Bone marrow (tissue), 2 donors: ENCODE measurements around the gene OR2T35.
"Not testable (repeated sequence)": the region's sequence is repeated elsewhere in the genome, so short reads cannot be mapped to it uniquely, and the experiment has no call there.

Experiments used
- DNase-seq, 2 donors: peaks; one replicate each; lab custom pipeline; 2025; lab: John Stamatoyannopoulos, UW

Gene OR2T35, protein sequence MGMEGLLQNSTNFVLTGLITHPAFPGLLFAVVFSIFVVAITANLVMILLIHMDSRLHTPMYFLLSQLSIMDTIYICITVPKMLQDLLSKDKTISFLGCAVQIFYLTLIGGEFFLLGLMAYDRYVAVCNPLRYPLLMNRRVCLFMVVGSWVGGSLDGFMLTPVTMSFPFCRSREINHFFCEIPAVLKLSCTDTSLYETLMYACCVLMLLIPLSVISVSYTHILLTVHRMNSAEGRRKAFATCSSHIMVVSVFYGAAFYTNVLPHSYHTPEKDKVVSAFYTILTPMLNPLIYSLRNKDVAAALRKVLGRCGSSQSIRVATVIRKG

DNA sequence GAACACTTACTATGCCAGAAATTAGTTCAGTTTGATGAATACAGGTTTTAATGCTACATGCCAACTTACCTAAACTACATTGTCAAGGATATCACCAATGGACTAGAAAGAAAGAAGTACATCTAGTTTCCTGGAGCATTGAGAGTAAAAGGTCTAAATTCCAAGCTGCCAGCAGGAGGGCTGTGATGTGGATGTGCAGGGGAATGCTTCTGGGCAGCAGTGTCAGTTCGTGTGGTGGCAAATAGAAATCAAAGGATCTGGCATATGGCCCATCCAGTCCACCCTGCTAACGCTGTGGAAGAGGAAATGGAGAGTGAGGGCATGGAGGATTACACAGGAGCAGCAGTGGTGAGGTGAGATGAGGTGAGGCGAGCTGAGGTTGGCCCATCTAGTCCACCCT, at the start of gene OR2T35:
TSS of gene OR2T35 (minus strand) at position 101 of the 400 bp plus-strand sequence. CDS start 6,020 bp downstream, outside the sequence.
- DNase-seq = not testable (repeated sequence)

DNA sequence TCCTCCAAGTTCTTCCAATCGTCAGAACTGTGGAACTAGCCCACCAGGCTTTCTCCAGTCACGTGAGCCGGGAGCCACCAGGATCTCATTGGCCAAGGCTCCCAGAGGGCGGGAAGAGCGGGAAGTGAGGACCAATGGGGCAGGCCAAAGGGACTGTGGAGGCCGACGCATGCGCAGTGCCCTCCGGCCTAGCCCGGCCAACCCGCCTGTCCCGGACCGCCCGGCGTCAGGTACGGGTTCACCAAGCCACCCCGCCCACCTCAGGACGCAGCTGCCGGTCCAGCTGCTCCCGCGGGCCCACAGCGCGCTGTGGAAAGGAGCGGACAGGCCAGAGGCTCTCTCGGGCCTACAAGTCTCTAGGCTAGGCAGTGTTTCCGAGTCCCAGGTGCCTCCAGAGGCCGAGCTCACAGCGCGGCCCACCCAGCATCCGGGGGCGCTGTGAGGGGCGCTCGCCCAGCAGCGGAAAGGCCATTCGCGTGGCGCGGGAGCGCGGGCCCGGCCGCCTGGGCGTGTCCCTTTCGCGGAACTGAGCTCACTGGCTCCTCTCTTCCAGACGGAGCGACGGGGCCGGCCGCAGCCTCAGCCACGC, 46.6 kb upstream of the OR2T35 start:
- no peak for DNase-seq

DNA sequence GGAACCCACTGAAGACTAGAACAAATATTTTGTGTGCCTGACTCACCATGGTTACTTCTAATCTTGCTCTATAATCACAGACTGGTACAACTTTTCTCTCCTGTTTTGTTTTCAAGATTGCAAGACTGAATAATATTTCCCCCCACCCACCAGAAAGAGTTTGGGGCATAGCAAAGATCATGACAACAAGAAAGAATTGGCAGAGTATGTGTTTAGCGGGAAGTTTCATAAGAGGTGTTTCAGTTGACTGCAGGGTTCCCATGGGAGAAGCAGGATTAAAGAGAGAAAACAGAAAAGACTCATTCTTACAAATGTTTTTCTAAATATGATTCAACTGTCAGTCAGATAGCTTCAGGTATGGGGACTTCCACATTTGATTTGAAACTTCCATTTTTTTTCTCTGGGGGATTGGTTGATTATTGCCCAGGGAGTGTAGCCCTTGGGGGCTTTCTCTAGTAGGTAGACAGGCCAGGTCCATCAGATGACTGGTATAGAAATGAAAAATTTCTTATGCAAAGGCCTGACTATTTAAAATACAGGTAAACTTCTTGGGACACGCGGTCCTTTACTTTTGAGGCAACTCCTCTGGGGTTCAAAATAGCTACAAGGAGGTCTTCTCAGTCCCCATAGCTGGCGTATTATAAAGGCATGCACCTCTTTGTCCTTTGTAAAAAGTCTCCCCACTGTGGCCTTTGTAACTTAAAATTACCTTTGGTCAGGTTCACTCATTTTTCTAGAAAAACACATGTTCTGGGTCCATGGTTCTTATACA, 43.6 kb upstream of the OR2T35 start:
- DNase-seq = no peak

DNA sequence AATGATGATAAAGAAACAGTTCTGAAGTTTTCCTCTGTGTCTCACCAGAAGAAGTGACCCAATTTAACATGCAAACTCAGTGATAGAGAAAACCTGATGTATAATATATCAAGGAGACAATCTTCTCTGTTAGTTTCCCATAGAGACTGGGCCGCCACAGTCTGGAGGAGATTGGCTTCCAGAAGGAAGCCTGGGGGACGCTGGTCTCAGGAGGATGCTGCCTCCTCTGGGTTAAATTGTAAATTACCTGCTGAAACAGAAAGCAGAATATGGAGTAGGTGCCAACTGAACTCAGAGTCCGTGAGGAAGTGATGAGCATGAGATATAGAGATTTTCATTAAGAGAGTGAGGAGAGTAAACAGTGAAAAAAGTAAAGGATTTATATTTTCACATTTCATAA, 41.7 kb upstream of the OR2T35 start:
- DNase-seq = no peak

DNA sequence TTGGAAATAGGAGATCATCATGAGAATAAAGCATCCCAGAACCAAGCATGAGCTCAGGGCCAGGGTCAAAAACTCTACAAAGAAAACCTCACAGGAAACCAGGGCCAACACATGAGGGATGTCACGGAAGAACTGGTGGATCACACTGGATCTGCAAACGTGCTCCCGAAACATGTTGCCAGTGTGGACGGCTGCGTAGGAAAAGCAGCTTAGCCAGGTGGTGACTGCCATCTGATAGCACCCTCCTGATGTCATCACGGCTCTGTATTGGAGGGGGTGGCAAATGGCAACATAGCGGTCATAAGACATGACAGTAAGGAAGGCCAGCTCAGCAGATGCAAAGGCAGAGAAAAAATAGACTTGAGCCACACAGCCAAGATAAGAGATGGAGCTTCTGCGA, 36.6 kb upstream of the OR2T35 start:
- no peak for DNase-seq

DNA sequence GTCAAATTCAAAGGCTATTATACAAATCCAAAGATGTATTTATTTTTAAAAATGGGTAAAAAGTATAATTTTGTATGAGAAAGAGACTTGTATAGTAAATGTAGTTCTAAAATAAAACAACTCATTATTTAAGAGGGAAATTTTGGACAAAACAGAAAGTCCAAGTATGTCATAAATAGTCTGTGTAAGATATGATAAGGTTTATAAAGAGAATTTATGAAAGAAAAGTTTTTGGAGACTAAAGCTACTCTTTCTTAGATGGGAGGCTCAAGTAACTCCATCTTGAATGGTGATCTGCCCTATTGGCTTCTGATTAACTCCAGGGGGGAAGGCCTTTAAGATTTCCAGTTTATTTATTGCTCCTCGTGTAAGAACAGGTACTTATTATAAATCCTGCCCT, 24.9 kb upstream of the OR2T35 start:
- DNase-seq = no peak

DNA sequence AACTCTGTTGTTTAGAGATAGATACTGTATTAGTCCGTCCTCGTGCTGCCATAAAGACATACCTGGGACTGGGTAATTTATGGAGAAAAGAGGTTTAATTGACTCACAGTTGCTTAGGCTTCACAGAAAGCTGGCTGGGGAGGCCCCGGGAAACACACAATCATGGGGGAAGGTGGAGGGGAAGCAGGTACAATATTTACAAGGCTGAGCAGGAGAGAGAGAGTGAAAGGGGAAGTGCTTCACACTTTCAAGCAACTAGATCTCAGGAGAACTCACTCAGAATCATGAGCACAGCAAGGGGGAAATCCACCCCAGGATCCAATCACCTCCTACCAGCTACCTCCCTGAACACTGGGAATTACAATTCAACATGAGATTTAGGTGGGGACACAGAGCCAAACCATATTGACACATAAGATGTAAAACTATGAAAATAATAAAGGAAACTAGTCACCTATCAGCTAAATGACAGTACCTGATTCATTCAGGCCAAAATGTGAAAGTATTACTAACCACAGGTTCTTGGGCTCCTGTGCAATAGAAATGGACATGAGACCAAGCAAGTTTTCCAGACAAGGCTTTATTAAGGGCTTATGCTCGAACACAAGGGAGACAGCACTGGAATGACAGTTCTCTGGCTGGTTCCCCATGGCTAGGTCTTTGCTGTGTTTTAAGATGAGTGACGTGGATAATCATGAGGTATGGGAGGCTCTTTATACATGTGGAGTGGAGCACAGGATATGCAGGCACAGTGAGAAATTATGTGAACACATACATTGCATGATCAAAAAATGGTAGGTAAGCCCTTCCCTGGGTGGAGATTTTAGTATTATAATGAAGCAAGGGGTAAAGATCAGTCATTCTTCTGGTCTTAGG, 18.6 kb upstream of the OR2T35 start:
- not testable (repeated sequence) for DNase-seq

DNA sequence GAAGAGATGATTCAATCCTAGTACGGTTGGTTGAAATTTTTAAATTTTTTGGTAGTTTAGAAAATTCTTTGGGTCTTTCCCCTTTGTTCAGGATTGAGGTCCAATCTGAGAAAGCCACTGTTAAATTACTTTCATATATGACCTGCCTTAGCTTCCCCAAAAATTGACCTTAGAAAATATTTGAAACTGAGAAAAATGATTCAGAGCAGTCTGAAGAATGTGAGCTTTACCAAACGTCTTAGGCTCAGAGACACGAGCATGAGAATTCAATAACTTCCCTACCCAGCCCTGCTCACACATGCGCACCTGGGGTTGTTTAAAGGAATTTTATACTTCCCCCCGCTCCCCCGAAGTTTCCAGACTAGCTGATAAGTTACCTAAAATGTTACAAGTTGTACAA, 11.7 kb upstream of the OR2T35 start:
- DNase-seq = not testable (repeated sequence)

DNA sequence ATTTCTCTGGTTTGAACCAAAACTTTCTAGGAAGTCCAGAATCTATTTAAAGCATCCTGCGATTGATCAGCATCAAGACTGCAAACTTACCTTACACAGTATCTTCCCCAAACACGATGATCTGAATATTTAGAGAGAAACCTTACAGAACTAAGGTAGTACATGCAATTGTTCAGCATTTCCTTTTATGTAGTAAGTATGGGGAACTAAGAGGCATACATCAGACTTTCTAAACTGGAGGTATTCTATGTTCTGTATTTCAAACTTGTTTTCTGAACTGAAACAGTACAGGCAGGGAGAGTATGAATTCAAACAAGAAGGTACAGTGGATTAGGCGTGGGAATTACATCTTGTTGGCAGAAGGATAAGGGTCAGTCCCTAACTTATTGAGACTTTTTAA, 10.3 kb upstream of the OR2T35 start, which contains the start of gene OR2T27:
TSS of gene OR2T27 (minus strand) at position 175 of the 400 bp plus-strand sequence. CDS start 4,644 bp downstream, outside the sequence.
- not testable (repeated sequence) for DNase-seq

DNA sequence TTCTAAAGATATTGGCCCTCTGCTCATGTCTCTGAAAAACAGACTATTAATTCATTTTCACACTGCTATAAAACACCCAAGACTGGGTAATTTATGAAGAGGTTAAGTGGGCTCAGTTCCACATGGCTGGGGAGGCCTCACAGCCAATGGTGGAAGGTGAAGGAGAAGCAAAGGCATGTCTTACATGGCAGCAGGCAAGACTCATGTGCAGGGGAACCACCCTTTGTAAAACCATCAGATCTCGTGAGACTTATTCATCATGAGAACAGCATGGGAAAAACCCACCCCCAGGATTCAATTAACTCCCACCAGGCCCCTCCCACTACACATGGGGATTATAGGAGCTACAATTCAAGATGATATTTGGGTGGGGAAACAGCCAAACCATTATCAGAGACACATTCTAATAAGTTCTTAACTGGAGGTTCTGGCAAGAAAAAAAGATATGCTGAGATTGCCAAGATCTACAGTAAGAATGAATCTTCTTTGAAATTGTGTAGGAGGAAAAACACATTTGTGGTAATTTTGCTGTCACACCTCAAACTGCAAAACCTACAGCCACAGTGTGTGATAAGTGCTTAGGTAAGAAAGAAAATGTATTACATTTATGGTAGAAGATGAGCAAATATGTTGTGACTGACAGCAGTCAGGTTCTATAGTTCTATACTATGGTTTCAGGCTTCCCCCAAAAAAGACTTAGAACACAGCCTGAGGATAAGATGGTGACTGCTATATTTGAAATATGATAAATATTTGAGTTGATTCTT, 3.9 kb upstream of the OR2T35 start:
- DNase-seq = not testable (repeated sequence)

DNA sequence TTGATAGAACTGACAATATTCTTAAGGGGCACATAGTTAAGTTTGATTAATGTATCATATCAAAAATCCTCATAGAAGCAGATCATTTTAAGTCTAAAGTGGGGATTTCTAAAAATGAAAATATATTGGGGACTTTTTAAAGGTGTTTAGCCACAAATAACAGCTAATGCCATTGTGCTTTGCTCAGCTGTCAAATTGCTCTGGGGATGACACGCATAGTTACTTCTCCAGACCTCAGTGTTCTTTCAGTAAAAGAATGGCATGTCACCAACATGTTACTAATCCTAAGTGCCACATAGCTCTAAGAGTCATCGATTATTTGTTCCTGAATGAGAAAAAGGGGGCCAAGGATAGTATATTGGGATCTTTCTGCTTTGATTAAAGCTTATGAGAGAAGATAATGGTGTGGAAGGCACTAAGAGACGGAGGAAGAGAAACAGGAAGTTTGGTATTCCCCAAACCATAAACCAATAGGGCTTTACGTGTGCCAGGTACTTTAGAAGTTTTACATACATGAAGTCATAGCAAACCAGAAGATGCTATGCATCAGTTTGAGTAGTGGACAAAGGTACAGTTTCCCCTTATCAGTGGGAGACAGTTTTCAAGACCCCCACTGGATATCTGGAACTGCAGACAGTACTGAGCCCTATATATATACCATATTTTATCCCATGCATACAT, 2.0 kb downstream of the OR2T35 start:
- DNase-seq = not testable (repeated sequence)

DNA sequence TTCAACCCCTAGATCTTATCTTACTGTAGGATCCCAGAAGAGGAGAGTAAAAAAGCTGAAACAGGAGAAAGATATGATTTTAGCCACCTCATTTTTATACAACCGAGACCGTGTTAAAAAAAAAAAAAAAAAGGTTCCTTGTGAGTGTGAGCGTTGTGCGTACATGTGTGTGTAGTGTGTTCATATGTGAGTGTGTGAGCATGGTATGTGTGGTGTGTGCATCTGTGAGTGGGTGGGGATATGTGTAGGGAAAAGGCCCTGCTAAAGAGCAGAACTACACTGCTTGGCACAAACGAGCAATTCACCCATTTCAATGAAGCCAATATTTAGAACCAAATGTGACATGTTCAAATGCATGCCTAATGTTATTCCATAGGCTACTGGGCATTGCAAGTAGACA, 3.5 kb downstream of the OR2T35 start:
- DNase-seq = not testable (repeated sequence)

DNA sequence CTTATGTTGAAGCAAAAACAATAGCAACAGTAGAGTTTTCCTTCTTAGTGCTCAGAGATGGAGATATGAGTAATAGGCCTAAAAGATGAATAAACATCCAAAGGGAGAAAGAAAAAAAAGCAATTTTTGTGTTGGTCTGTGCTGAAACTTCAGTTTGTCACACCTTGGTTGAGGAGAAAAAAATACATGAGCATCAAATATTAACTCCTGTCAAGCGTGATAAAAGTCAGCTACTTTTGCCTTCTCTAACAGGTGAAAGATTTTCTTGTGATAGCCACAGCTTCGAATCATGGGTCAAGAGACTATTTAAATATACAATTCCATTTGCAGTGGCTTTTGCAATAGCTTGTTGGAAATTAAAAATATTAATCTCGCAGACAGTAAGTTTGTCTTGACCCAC, 4.2 kb downstream of the OR2T35 start:
- not testable (repeated sequence) for DNase-seq

DNA sequence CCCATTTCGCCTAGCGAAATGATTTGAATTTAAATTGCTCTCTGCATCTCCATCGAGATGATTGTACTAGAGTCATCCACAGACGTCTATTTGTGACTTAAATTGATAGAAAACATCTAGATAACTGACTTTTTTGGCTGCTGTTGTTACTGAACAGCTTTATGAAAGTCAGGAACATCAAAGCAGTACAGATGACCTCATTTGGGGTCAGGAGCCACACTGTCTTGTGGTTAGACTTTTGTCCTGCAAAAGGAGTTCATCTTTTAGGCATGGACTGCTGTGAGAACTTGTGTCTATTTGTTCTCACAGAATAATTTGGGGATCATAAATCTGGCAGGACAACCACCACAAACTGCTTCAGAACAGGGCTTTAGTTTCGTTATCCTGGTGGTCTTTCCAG, 5.4 kb downstream of the OR2T35 start:
- DNase-seq = not testable (repeated sequence)

DNA sequence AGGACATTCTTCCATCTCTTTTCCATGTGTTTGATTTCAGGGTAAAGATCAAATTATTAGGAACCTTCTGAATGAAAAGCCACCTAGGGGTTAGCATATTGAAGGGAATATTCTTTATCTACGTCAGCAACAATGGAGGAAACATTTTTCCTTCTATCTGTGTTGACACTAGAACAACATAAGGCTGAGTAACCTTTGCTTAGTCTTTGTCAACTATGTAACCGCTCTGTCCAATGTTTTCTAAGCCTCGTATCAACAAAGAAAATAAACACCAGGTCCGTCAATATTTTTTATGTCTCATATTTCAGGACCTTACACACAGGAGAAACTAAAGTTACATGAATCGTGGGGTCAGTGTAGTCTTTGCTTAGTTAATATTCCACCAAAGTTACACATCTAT, 8.5 kb downstream of the OR2T35 start:
- DNase-seq = not testable (repeated sequence)

DNA sequence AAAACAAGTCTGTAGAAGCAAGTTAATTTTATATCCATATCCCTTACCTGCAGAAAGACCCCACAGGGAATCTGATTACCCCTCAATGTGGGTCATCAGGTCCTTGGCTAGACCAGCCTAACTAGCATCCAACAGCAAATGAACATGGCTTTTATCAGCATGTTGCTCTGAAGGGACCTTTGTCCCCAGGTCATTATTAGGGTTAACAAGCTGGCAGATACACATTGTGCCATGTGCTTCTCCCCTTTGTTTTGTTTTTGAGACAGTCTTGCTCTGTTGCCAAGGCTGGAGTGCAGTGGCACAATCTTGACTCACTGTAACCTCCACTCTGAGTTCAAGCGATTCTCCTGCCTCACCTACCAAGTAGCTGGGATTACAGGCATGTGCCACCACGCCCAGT, 10.1 kb downstream of the OR2T35 start, which contains the start of gene OR2T11:
TSS of gene OR2T11 (minus strand) at position 101 of the 400 bp plus-strand sequence. CDS start 7,963 bp downstream, outside the sequence.
- not testable (repeated sequence) for DNase-seq

DNA sequence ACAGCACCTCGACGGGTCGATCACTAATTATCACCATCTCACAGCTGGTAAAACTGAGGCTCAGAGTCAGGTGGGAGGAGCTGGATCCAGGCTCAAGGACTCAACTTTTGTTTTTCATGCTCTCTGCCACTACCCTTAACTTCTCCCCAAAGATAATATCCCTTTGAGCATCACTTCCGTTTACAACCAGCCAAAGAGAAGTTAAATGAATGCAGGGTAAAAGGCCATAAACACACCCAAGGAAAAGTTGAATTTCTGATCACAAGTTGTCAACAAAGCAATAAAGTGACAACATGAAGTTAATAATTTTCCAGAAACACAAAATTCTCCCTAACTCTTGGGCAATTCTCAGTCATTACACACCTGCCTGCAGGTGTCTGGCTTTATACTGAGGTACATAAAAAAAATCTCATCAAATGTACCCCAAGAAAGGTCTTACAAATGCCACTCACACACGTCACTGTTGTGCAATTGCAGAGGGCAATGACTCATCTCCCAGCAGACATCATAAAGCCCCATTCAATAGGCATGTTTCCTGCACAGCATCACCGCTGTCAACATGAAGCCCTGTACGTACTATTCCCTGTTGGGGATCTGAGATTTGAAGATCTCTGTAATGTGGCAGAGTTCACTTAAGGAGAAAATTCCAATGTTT, 13.6 kb downstream of the OR2T35 start:
- DNase-seq = no peak

DNA sequence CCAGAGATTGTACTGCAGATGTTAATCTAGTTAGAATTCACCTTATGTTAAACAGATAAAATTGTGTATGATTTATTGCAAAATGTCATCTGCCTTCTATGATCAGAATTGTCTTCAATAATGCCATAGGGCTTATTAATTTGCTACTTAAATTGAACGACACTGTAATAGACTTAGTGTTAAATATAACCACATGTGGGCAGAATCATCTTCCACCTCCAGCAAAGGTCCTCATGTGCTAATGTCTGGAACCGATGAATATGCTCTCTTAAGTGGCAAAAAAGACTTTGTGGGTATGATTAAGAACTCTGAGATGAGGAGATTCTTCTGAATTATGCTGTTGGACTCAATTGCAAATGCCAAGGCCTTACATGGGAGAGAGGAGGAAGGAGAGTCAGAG, 14.5 kb downstream of the OR2T35 start:
- DNase-seq = no peak

DNA sequence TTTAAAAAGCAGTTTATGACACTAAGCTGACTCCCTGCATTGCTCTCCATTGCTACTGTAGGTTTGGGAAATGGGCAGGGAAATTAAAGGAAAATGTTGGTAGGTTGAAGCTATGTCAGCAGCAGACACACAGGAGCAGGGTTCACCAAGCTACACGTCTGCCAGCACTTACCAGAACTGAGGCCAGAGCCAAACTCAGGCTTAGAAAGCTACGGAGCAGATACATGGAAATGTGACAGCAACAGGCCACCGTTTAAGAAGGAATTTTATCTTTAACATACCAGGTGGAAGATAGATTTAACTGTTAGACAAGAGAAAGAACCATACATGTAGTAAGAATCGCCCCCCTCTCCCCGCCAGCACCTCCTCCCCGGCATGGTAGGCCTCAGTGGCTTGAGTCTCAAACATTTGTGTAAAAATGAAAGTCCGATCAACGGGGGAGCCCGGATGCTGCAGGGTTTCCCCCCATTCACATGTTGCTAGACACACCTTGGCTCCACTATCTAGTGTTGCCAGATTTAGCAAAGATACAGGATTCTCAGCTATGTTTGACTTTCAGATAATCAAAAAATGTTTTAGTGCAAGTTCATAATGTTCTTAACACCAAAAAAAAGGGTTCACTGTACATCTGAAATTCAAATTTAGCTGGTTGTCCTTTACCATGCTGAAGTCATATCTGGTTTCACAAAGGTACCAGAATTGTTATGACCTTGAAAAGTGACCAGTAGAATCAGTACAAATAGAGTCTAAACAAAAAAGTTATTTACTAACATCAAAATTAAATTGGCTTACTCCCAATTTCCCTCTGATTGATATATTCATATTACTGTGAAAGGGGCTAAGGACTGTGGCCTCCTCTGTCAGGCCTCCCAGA, 16.9 kb downstream of the OR2T35 start:
- no peak for DNase-seq
